ENCODE data around the gene OLIG2. TPM values are rescaled to one million over a fixed set of nuclear protein-coding genes. Genes with fewer than 3 reads are reported as not detected.
A peak's percentile ranks its signal among the peaks of the same experiment; 100 is the strongest.

Gene OLIG2
- total RNA-seq, 1 donor, result not detected

DNA sequence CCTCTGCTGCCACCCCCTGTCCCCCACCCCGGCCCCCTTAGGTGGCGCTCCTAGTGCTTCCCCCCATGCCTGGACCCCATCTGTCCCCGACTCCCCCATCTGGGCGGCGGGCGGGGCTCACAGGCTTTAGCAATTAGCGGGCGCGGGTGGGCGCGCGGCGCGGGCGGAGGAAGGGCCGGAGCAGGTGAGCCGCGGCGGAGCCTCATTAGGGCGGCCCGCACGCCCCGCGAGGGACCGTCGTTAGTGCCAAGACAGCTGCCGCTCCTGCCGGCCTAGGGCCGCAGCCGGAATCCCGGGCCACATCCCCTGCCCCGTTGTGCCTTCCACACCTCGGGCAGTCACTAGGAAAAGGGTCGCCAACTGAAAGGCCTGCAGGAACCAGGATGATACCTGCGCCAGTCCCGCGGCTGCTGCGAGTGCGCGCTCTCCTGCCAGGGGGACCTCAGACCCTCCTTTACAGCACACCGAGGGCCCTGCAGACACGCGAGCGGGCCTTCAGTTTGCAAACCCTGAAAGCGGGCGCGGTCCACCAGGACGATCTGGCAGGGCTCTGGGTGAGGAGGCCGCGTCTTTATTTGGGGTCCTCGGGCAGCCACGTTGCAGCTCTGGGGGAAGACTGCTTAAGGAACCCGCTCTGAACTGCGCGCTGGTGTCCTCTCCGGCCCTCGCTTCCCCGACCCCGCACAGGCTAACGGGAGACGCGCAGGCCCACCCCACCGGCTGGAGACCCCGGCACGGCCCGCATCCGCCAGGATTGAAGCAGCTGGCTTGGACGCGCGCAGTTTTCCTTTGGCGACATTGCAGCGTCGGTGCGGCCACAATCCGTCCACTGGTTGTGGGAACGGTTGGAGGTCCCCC is 7.6 kb downstream of the OLIG2 start:
- Histone ChIP-seq H4K20me1 (ENCODE audit: insufficient read depth, low read length) (no peaks in the 10 kb centered on the region), H2AFZ (ENCODE audit: low read length) (no peak overlapping the region), H3K4me3 (ENCODE audit: insufficient read depth, low read length) (no peak overlapping the region), H3K36me3 (ENCODE audit: insufficient read depth, low read length) (no peaks in the 10 kb centered on the region), H3K4me1 (ENCODE audit: insufficient read depth, low read length) (peaks cover 9% of the 10 kb centered on the region), H3K27me3 (ENCODE audit: insufficient read depth, low read length) (peaks cover 65% of the 10 kb centered on the region), H3K9me3 (ENCODE audit: low read depth, low read length) (no peaks in the 10 kb centered on the region), H3K4me2 (ENCODE audit: insufficient read depth, low read length) (no peak overlapping the region), H3K27ac (ENCODE audit: low read depth, low read length) (no peak overlapping the region), H3K79me2 (ENCODE audit: insufficient read depth, low read length) (no peaks in the 10 kb centered on the region)
- TF ChIP-seq CTCF (IDR thresholded peaks at IDR 0.05; ENCODE audit: extremely low read depth, low read depth, low read length), result no peak
- peak; percentile 83 for DNase-seq (ENCODE audit: insufficient read length, low spot score, missing footprints)

DNA sequence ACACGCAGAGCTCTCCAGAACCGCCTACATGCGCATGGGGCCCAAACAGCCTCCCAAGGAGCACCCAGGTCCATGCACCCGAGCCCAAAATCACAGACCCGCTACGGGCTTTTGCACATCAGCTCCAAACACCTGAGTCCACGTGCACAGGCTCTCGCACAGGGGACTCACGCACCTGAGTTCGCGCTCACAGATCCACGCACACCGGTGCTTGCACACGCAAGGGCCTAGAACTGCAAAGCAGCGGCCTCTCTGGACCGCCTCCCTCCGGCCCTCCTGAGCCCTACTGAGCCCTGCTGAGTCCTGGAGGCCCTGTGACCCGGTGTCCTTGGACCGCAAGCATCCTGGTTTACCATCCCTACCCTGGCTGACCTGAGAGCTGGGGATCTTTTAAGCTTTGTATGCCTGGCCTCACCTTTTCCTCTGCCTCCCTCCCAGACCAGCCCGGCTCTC is 8.3 kb downstream of the OLIG2 start:
- no peaks in the 10 kb centered on the region for H3K9me3 ChIP-seq (ENCODE audit: low read depth, low read length)
- no peak overlapping the region for H2AFZ ChIP-seq (ENCODE audit: low read length)
- peaks cover 9% of the 10 kb centered on the region for H3K4me1 ChIP-seq (ENCODE audit: insufficient read depth, low read length)
- H3K36me3 ChIP-seq (ENCODE audit: insufficient read depth, low read length), result no peaks in the 10 kb centered on the region
- no peak overlapping the region for H3K27ac ChIP-seq (ENCODE audit: low read depth, low read length)
- H3K4me2 ChIP-seq (ENCODE audit: insufficient read depth, low read length), result no peak overlapping the region
- no peak for TF ChIP-seq CTCF (IDR thresholded peaks at IDR 0.05; ENCODE audit: extremely low read depth, low read depth, low read length)
- H3K27me3 ChIP-seq (ENCODE audit: insufficient read depth, low read length), result peaks cover 59% of the 10 kb centered on the region
- H3K79me2 ChIP-seq (ENCODE audit: insufficient read depth, low read length), result no peaks in the 10 kb centered on the region
- DNase-seq (ENCODE audit: insufficient read length, low spot score, missing footprints), result peak; percentile 76
- H3K4me3 ChIP-seq (ENCODE audit: insufficient read depth, low read length), result no peak overlapping the region
- no peaks in the 10 kb centered on the region for H4K20me1 ChIP-seq (ENCODE audit: insufficient read depth, low read length)

- Histone ChIP-seq H4K20me1 (ENCODE audit: insufficient read depth, low read length) (no peaks in the 10 kb centered on the region), H3K79me2 (ENCODE audit: insufficient read depth, low read length) (no peaks in the 10 kb centered on the region), H3K27ac (ENCODE audit: low read depth, low read length) (no peak overlapping the region), H3K4me3 (ENCODE audit: insufficient read depth, low read length) (no peak overlapping the region), H2AFZ (ENCODE audit: low read length) (no peak overlapping the region), H3K36me3 (ENCODE audit: insufficient read depth, low read length) (no peaks in the 10 kb centered on the region), H3K9me3 (ENCODE audit: low read depth, low read length) (no peaks in the 10 kb centered on the region), H3K4me1 (ENCODE audit: insufficient read depth, low read length) (peaks cover 9% of the 10 kb centered on the region), H3K4me2 (ENCODE audit: insufficient read depth, low read length) (no peak overlapping the region), H3K27me3 (ENCODE audit: insufficient read depth, low read length) (peaks cover 47% of the 10 kb centered on the region)
- no peak for TF ChIP-seq CTCF (IDR thresholded peaks at IDR 0.05; ENCODE audit: extremely low read depth, low read depth, low read length)
- no peak for DNase-seq (ENCODE audit: insufficient read length, low spot score, missing footprints)
Observed at GRCh38 chr21:33035147-33035546, 9.4 kb downstream of the OLIG2 start.

DNA sequence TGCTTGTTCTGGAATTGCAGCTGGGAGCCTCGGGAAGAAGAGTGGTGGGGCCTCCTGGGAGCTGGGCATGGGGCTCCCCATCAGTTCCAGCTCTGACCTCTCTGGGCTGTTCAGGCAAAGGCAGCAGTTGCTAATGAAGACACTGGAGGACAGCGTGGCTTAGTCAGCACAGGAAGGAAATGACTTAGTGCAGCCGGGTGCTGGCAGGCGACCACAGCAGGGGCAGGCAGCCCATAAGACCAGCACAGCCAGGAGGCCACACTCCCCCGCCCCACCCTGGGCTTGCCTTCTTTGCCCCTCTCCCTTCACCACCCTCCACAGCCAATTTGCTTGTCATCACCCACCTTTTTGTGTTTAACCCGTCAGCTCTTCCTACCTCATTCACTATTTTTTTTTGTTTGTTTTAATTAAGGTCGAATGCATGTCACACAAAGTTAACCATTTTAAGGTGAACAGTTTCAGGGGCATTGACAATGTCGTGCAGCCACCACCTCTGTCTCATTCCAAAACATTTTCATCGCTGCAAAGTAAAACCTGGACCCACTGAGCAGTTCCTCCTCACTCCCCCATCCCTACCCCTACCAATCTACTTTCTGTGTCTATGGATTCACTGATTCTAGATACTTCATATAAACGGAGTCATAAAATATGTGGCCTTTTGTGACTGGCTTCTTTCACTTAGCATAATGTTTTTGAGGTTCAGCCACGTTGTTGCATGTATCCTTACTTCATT is 10.9 kb downstream of the OLIG2 start:
- peak overlapping the region; percentile 65 for H2AFZ ChIP-seq (ENCODE audit: low read length)
- no peaks in the 10 kb centered on the region for H3K9me3 ChIP-seq (ENCODE audit: low read depth, low read length)
- H3K27me3 ChIP-seq (ENCODE audit: insufficient read depth, low read length), result peaks cover 32% of the 10 kb centered on the region
- H3K79me2 ChIP-seq (ENCODE audit: insufficient read depth, low read length), result no peaks in the 10 kb centered on the region
- no peak overlapping the region for H3K27ac ChIP-seq (ENCODE audit: low read depth, low read length)
- peak overlapping the region; percentile 24 for H3K4me2 ChIP-seq (ENCODE audit: insufficient read depth, low read length)
- H3K4me1 ChIP-seq (ENCODE audit: insufficient read depth, low read length), result peaks cover 9% of the 10 kb centered on the region
- no peak overlapping the region for H3K4me3 ChIP-seq (ENCODE audit: insufficient read depth, low read length)
- H4K20me1 ChIP-seq (ENCODE audit: insufficient read depth, low read length), result no peaks in the 10 kb centered on the region
- DNase-seq (ENCODE audit: insufficient read length, low spot score, missing footprints), result peak; percentile 96
- no peaks in the 10 kb centered on the region for H3K36me3 ChIP-seq (ENCODE audit: insufficient read depth, low read length)
- TF ChIP-seq CTCF (IDR thresholded peaks at IDR 0.05; ENCODE audit: extremely low read depth, low read depth, low read length), result no peak
